ENCODE results near the gene MTUS2. TPM values are rescaled to one million over a fixed set of nuclear protein-coding genes. Genes with fewer than 3 reads are reported as not detected.

Gene MTUS2
- total RNA-seq, 1 donor from 2014 or later, result 0.67 TPM

GRCh38 chr13:29502391-29503008 lies 682.4 kb downstream of the MTUS2 start:
- H3K4me1 ChIP-seq, result peaks cover under 1% of the 10 kb centered on the region
- DNase-seq (ENCODE audit: low spot score), result no peak
- peak overlapping the region; percentile 9 for H3K4me2 ChIP-seq
- H3K9me3 ChIP-seq (ENCODE audit: low read depth), result no peaks in the 10 kb centered on the region
- H3K36me3 ChIP-seq, result no peaks in the 10 kb centered on the region
- H3K9ac ChIP-seq, result no peak overlapping the region
- peak overlapping the region; percentile 68 for H2AFZ ChIP-seq (replicated peaks)
- no peak overlapping the region for H3K4me3 ChIP-seq
- Mint-ChIP-seq H3K27ac (no peak overlapping the region), H3K4me1 (peaks cover 16% of the 10 kb centered on the region), H3K9me3 (no peaks in the 10 kb centered on the region), H3K27me3 (ENCODE audit: insufficient read depth, low read depth) (peaks cover 8% of the 10 kb centered on the region), H3K4me3 (no peak overlapping the region), H3K36me3 (no peaks in the 10 kb centered on the region)
- H3F3A ChIP-seq (ENCODE audit: low read depth), result no peaks in the 10 kb centered on the region
- H3K27ac ChIP-seq, result no peak overlapping the region
- H3K27me3 ChIP-seq, result no peaks in the 10 kb centered on the region
- no peak for TF ChIP-seq EZH2 (IDR thresholded peaks at IDR 0.05)
- no peak for TF ChIP-seq EZH2phosphoT487 (IDR thresholded peaks at IDR 0.05)
- no peaks in the 10 kb centered on the region for H4K20me1 ChIP-seq (ENCODE audit: low read depth)
- H3K79me2 ChIP-seq (ENCODE audit: low read depth), result no peaks in the 10 kb centered on the region

- no peaks in the 10 kb centered on the region for H3K27me3 ChIP-seq
- H3K36me3 ChIP-seq, result no peaks in the 10 kb centered on the region
- peaks cover 4% of the 10 kb centered on the region for H3K27me3 Mint-ChIP-seq (ENCODE audit: insufficient read depth, low read depth)
- no peak overlapping the region for H3K4me3 Mint-ChIP-seq
- no peak overlapping the region for H3K4me3 ChIP-seq
- H3F3A ChIP-seq (ENCODE audit: low read depth), result no peaks in the 10 kb centered on the region
- H3K79me2 ChIP-seq (ENCODE audit: low read depth), result no peaks in the 10 kb centered on the region
- peak; percentile 58 for DNase-seq (ENCODE audit: low spot score)
- peak overlapping the region; percentile 68 for H2AFZ ChIP-seq (replicated peaks)
- H3K27ac ChIP-seq, result no peak overlapping the region
- H3K27ac Mint-ChIP-seq, result no peak overlapping the region
- H3K4me1 ChIP-seq, result no peaks in the 10 kb centered on the region
- H3K36me3 Mint-ChIP-seq, result no peaks in the 10 kb centered on the region
- TF ChIP-seq EZH2phosphoT487 (IDR thresholded peaks at IDR 0.05), result no peak
- no peak for TF ChIP-seq EZH2 (IDR thresholded peaks at IDR 0.05)
- no peak for TF ChIP-seq CTCF (IDR thresholded peaks at IDR 0.05)
- H3K9me3 ChIP-seq (ENCODE audit: low read depth), result no peaks in the 10 kb centered on the region
- H4K20me1 ChIP-seq (ENCODE audit: low read depth), result no peaks in the 10 kb centered on the region
- peaks cover 18% of the 10 kb centered on the region for H3K4me1 Mint-ChIP-seq
- no peak overlapping the region for H3K9ac ChIP-seq
- no peaks in the 10 kb centered on the region for H3K9me3 Mint-ChIP-seq
- peak overlapping the region; percentile 9 for H3K4me2 ChIP-seq
Observed at GRCh38 chr13:29503041-29503837, 683.1 kb downstream of the MTUS2 start.

GRCh38 chr13:29504691-29505090 lies 684.6 kb downstream of the MTUS2 start:
- H3K36me3 ChIP-seq, result no peaks in the 10 kb centered on the region
- H3K4me2 ChIP-seq, result no peak overlapping the region
- no peaks in the 10 kb centered on the region for H3K9me3 ChIP-seq (ENCODE audit: low read depth)
- no peaks in the 10 kb centered on the region for H4K20me1 ChIP-seq (ENCODE audit: low read depth)
- H3F3A ChIP-seq (ENCODE audit: low read depth), result no peaks in the 10 kb centered on the region
- Mint-ChIP-seq H3K27ac (no peak overlapping the region), H3K36me3 (no peaks in the 10 kb centered on the region), H3K4me3 (no peak overlapping the region), H3K4me1 (peaks cover 29% of the 10 kb centered on the region), H3K9me3 (no peaks in the 10 kb centered on the region), H3K27me3 (ENCODE audit: insufficient read depth, low read depth) (peaks cover 2% of the 10 kb centered on the region)
- H3K79me2 ChIP-seq (ENCODE audit: low read depth), result no peaks in the 10 kb centered on the region
- H3K27ac ChIP-seq, result no peak overlapping the region
- H3K4me3 ChIP-seq, result no peak overlapping the region
- no peaks in the 10 kb centered on the region for H3K4me1 ChIP-seq
- no peak for TF ChIP-seq EZH2 (IDR thresholded peaks at IDR 0.05)
- no peak for TF ChIP-seq CTCF (IDR thresholded peaks at IDR 0.05)
- TF ChIP-seq EZH2phosphoT487 (IDR thresholded peaks at IDR 0.05), result no peak
- DNase-seq (ENCODE audit: low spot score), result no peak
- no peak overlapping the region for H2AFZ ChIP-seq (replicated peaks)
- H3K9ac ChIP-seq, result no peak overlapping the region
- no peaks in the 10 kb centered on the region for H3K27me3 ChIP-seq

GRCh38 chr13:29505511-29505910 lies 685.4 kb downstream of the MTUS2 start:
- Histone ChIP-seq H3K79me2 (ENCODE audit: low read depth) (no peaks in the 10 kb centered on the region), H3K27me3 (no peaks in the 10 kb centered on the region), H3K4me3 (no peak overlapping the region), H3F3A (ENCODE audit: low read depth) (no peaks in the 10 kb centered on the region), H3K9me3 (ENCODE audit: low read depth) (no peaks in the 10 kb centered on the region), H3K36me3 (no peaks in the 10 kb centered on the region), H3K4me2 (no peak overlapping the region), H4K20me1 (ENCODE audit: low read depth) (no peaks in the 10 kb centered on the region), H3K4me1 (no peaks in the 10 kb centered on the region), H3K27ac (no peak overlapping the region), H3K9ac (no peak overlapping the region), H2AFZ (replicated peaks) (no peak overlapping the region)
- Mint-ChIP-seq H3K27ac (no peak overlapping the region), H3K4me1 (peaks cover 33% of the 10 kb centered on the region), H3K4me3 (no peak overlapping the region), H3K9me3 (no peaks in the 10 kb centered on the region), H3K27me3 (ENCODE audit: insufficient read depth, low read depth) (peaks cover 2% of the 10 kb centered on the region), H3K36me3 (no peaks in the 10 kb centered on the region)
- no peak for DNase-seq (ENCODE audit: low spot score)
- no peak for TF ChIP-seq EZH2 (IDR thresholded peaks at IDR 0.05)
- no peak for TF ChIP-seq CTCF (IDR thresholded peaks at IDR 0.05)
- no peak for TF ChIP-seq EZH2phosphoT487 (IDR thresholded peaks at IDR 0.05)

Measured in neural progenitor cell (in vitro differentiated cells).